ENCODE results near the gene UQCRH. TPM values are rescaled to one million over a fixed set of nuclear protein-coding genes. Genes with fewer than 3 reads are reported as not detected.

Gene UQCRH
- polyA plus RNA-seq (2011; rRNA removed) (611 and 757 TPM in 2 replicates), polyA minus RNA-seq (2011; rRNA and poly(A)+ RNA removed) (86.6 and 116 TPM in 2 replicates)

GRCh38 chr1:46303038-46303871 lies at the start of gene UQCRH, which contains the start of gene LRRC41:
Gene UQCRH, plus strand, starts transcription at chr1:46303698. Its CDS starts 69 bp downstream, at chr1:46303767.
Gene LRRC41, minus strand, starts transcription at chr1:46303616. Its CDS starts 294 bp downstream, at chr1:46303322.
- ChIA-PET POLR2A (interaction anchor here (0.6 to 2.0 kb wide), 10 partner anchors 10 to 56 kb away, joined by 3 to 17 read pairs (median 4); partner anchors contain the start of genes NSUN4 and RAD54L), CTCF (interaction anchor here (0.8 to 2.5 kb wide), 4 partner anchors 37 to 59 kb away, joined by 3 to 12 read pairs (median 12); partner anchors contain the start of gene NSUN4)
- TF ChIP-seq CTCF (IDR thresholded peaks at IDR 0.05; ENCODE audit: low read depth, low read length): no peak
- DNase-seq (ENCODE audit: low read depth, low spot score): peak; percentile 95
- Histone ChIP-seq H3K27ac (ENCODE audit: low read depth, low read length) (peak within 1 kb of the TSS; percentile 95), H3K27me3 (ENCODE audit: control insufficient read depth, insufficient read depth, low read length) (no peaks in the 10 kb centered on the region), H3K4me3 (ENCODE audit: low read depth, low read length) (peak within 1 kb of the TSS; percentile 86), H3K9me3 (ENCODE audit: control insufficient read depth, insufficient read depth, low read length) (no peaks in the 10 kb centered on the region; the same call in 1 of the 2 replicates)

GRCh38 chr1:46254668-46255067 lies 48.8 kb upstream of the UQCRH start:
- H3K9me3 ChIP-seq (ENCODE audit: control insufficient read depth, insufficient read depth, low read length): no peaks in the 10 kb centered on the region
- ChIA-PET POLR2A (no interaction called here), CTCF (interaction anchor here (0.6 to 0.7 kb wide), 3 partner anchors 31 to 686 kb away, joined by 4 to 7 read pairs (median 6); no protein-coding TSS in a partner anchor)
- TF ChIP-seq CTCF (IDR thresholded peaks at IDR 0.05; ENCODE audit: low read depth, low read length): no peak
- no peak overlapping the region for H3K4me3 ChIP-seq (ENCODE audit: low read depth, low read length)
- H3K27ac ChIP-seq (ENCODE audit: low read depth, low read length): no peak overlapping the region
- H3K27me3 ChIP-seq (ENCODE audit: control insufficient read depth, insufficient read depth, low read length): no peaks in the 10 kb centered on the region
- no peak for DNase-seq (ENCODE audit: low read depth, low spot score)

- CTCF ChIA-PET: no interaction called here
- DNase-seq (ENCODE audit: low read depth, low spot score): no peak
- Histone ChIP-seq H3K27me3 (ENCODE audit: control insufficient read depth, insufficient read depth, low read length) (no peaks in the 10 kb centered on the region), H3K4me3 (ENCODE audit: low read depth, low read length) (no peak overlapping the region), H3K9me3 (ENCODE audit: control insufficient read depth, insufficient read depth, low read length) (no peaks in the 10 kb centered on the region), H3K27ac (ENCODE audit: low read depth, low read length) (no peak overlapping the region)
- POLR2A ChIA-PET: no interaction called here
- no peak for TF ChIP-seq CTCF (IDR thresholded peaks at IDR 0.05; ENCODE audit: low read depth, low read length)
Measured at GRCh38 chr1:46256523-46256922, 47.0 kb upstream of the UQCRH start.

GRCh38 chr1:46262508-46262907 lies 41.0 kb upstream of the UQCRH start:
- Histone ChIP-seq H3K27me3 (ENCODE audit: control insufficient read depth, insufficient read depth, low read length) (no peaks in the 10 kb centered on the region), H3K4me3 (ENCODE audit: low read depth, low read length) (no peak overlapping the region), H3K9me3 (ENCODE audit: control insufficient read depth, insufficient read depth, low read length) (no peaks in the 10 kb centered on the region), H3K27ac (ENCODE audit: low read depth, low read length) (no peak overlapping the region)
- DNase-seq (ENCODE audit: low read depth, low spot score): no peak
- ChIA-PET CTCF (interaction anchor here (1.7 kb wide), 1 partner anchor 15 kb away, joined by 3 read pairs; the partner anchor contains the start of gene RAD54L), POLR2A (no interaction called here)
- TF ChIP-seq CTCF (IDR thresholded peaks at IDR 0.05; ENCODE audit: low read depth, low read length): no peak

- no peak overlapping the region for H3K4me3 ChIP-seq (ENCODE audit: low read depth, low read length)
- H3K9me3 ChIP-seq (ENCODE audit: control insufficient read depth, insufficient read depth, low read length): no peaks in the 10 kb centered on the region
- ChIA-PET CTCF (interaction anchor here (1.7 kb wide), 1 partner anchor 16 kb away, joined by 3 read pairs; the partner anchor contains the start of gene RAD54L), POLR2A (no interaction called here)
- DNase-seq (ENCODE audit: low read depth, low spot score): no peak
- no peaks in the 10 kb centered on the region for H3K27me3 ChIP-seq (ENCODE audit: control insufficient read depth, insufficient read depth, low read length)
- no peak for TF ChIP-seq CTCF (IDR thresholded peaks at IDR 0.05; ENCODE audit: low read depth, low read length)
- no peak overlapping the region for H3K27ac ChIP-seq (ENCODE audit: low read depth, low read length)
Measured at GRCh38 chr1:46263146-46263545, 40.4 kb upstream of the UQCRH start.

All from AG04450 (cell line).